SU-DHL-6 (cell line): ENCODE data around the gene LAS1L.

Source experiments
- CTCF ChIP-seq: fragments of 200-600 bp; sonication (generic); IDR thresholded peaks from one replicate; pipeline ENCODE4 v1.5.1; 2017; ENCODE audit warnings: antibody characterized with exemption, mild to moderate bottlenecking, low read length, moderate library complexity; ENCODE audit not compliant: insufficient read depth, poor library complexity, severe bottlenecking
- EZH2phosphoT487 ChIP-seq: fragments of 200-600 bp; sonication (generic), shearing (Covaris generic); conservative IDR thresholded peaks from 2 replicates; pipeline ENCODE4 v1.6.1; 2018; ENCODE audit warnings: mild to moderate bottlenecking, antibody characterized with exemption, low read length, moderate library complexity, mixed read lengths

- no peak for TF ChIP-seq CTCF
- no peak for TF ChIP-seq EZH2phosphoT487
These were observed 32.0 kb downstream of the LAS1L start for GRCh38 chrX:65502618-65503017.
